Erythroblast (primary cell): ENCODE results near the gene CLDN4.

ENCODE experiments used
- GATA1 ChIP-seq: IDR thresholded peaks from 2 replicates; pipeline ENCODE4 v1.6.1; 2011; ENCODE audit warnings: low read depth, mild to moderate bottlenecking, control low read depth, low read length, moderate library complexity
- POLR2A ChIP-seq: IDR thresholded peaks from 2 replicates; pipeline ENCODE4 v1.6.1; 2011; ENCODE audit warnings: mild to moderate bottlenecking, low read length

DNA sequence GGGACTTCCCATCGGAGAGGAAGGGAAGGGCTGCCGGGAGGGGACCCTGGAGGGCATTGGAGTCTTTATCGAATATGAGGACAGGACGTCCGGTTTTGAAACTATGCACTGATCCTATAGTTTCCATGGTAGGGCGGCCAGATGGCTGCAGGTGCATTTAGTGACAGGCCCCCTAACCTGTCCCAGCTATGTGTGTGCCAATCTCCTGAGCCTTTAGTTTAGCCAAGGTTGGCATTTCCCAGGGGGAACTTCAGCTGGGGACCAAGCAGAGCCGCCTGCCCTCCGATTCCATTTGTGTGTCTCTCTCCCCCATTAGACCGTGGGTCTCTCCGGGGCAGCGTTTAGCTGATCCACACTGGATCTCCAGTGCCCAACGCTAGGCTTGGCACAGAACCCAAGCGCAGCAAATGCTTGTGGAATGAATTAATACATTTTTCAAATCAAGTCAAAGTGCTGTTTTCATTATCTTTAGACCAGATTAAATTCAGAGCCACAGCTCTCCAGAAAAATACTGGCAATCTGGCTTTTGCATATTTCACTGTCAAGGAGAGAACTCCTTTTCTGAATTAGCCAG lies 50.0 kb downstream of the CLDN4 start:
- no peak for TF ChIP-seq POLR2A
- no peak for TF ChIP-seq GATA1
